ENCODE data around the gene RB1. TPM values are rescaled to one million over a fixed set of nuclear protein-coding genes. Genes with fewer than 3 reads are reported as not detected.

RB1 gene
- total and polyA plus RNA-seq, 2 donors (not counting 1 experiment from before 2014, with no cell fraction given) = 24.0 to 70.4 TPM

- CTCF ChIA-PET = interaction anchor here (1.6 to 2.5 kb wide), 2 partner anchors 16 to 224 kb away, joined by 4 to 9 read pairs; partner anchors contain the start of gene MED4
- H3K9me3 ChIP-seq (ENCODE audit: control extremely low read depth in 1 of 3, control insufficient read depth in 2 of 3, insufficient read depth in 1 of 3, low read length in 2 of 3) = peaks cover 4 to 64% (median 14%) of the 10 kb centered on the region in 3 donors
- peaks cover 93% of the 10 kb centered on the region for H4K20me1 ChIP-seq (ENCODE audit: control insufficient read depth, insufficient read depth, low read length, poor library complexity, severe bottlenecking)
- intact Hi-C loops (cut with micrococcal nuclease) = loop anchor here (2.0 kb wide), 2 partner anchors 14 to 54 kb away; no protein-coding TSS in a partner anchor
- peak overlapping the region; percentile 9 for H2AFZ ChIP-seq (ENCODE audit: insufficient read depth, low read depth, low read length, poor library complexity, severe bottlenecking)
- WGBS (ENCODE audit: insufficient coverage) = 59% methylated on average over 28 of the region's 28 CpGs
- no peak overlapping the region for H3K27ac Mint-ChIP-seq
- H3K36me3 ChIP-seq (replicated peaks in 1 of 2; ENCODE audit: control extremely low read depth in 1 of 2, control insufficient read depth in 1 of 2, extremely low read depth in 1 of 2, insufficient read depth in 2 of 2, low read length in 1 of 2) = peaks cover 1 to 35% of the 10 kb centered on the region in 2 experiments
- H3K9ac ChIP-seq (ENCODE audit: low read length) = peak overlapping the region; percentile 46
- DNase-seq = no peak
- H3K9me3 Mint-ChIP-seq (ENCODE audit: insufficient read depth) = peaks cover 6% of the 10 kb centered on the region
- peak overlapping the region in 4 of 5 experiments; percentile 25 to 47 (median 38) for H3K4me3 ChIP-seq (ENCODE audit: control extremely low read depth in 1 of 5, extremely low read depth in 1 of 5, insufficient read depth in 1 of 5, low read depth in 2 of 5, low read length in 4 of 5)
- POLR2A ChIA-PET = no interaction called here
- TF ChIP-seq CTCF (IDR thresholded peaks at IDR 0.05) (no peak), EZH2 (IDR thresholded peaks at IDR 0.05; ENCODE audit: borderline replicate concordance, insufficient read depth, low read depth, low read length, poor library complexity, severe bottlenecking) (no peak)
- no peaks in the 10 kb centered on the region for H3K27me3 Mint-ChIP-seq
- H3K27ac ChIP-seq (ENCODE audit: low read length in 2 of 2) = no peak overlapping the region
- peaks cover 97% of the 10 kb centered on the region for H3K79me2 ChIP-seq (ENCODE audit: control insufficient read depth, insufficient read depth, low read length)
- H3K27me3 ChIP-seq (replicated peaks in 1 of 4; ENCODE audit: control extremely low read depth in 1 of 4, control insufficient read depth in 3 of 4, insufficient read depth in 4 of 4, low read length in 3 of 4) = no peaks in the 10 kb centered on the region
- peaks cover 3 to 35% of the 10 kb centered on the region in 2 donors for H3K4me1 ChIP-seq (ENCODE audit: control insufficient read depth in 2 of 2, insufficient read depth in 2 of 2, low read length in 2 of 2)
- H3K4me1 Mint-ChIP-seq = peaks cover 46% of the 10 kb centered on the region
- H3K4me3 Mint-ChIP-seq = peak overlapping the region; percentile 81
- ATAC-seq (ENCODE audit: low read depth) = no peak
- peak overlapping the region; percentile 74 for H3K4me2 ChIP-seq (replicated peaks; ENCODE audit: low read depth, low read length, poor library complexity, severe bottlenecking)
These were observed 14.8 kb downstream of the RB1 start for GRCh38 chr13:48318377-48318811.

- Histone ChIP-seq H3K4me1 (ENCODE audit: control insufficient read depth in 2 of 2, insufficient read depth in 2 of 2, low read length in 2 of 2) (peaks cover 3 to 35% of the 10 kb centered on the region in 2 donors), H3K27ac (ENCODE audit: low read length in 2 of 2) (no peak overlapping the region), H2AFZ (ENCODE audit: insufficient read depth, low read depth, low read length, poor library complexity, severe bottlenecking) (peak overlapping the region; percentile 9), H3K27me3 (replicated peaks in 1 of 4; ENCODE audit: control extremely low read depth in 1 of 4, control insufficient read depth in 3 of 4, insufficient read depth in 4 of 4, low read length in 3 of 4) (no peaks in the 10 kb centered on the region), H4K20me1 (ENCODE audit: control insufficient read depth, insufficient read depth, low read length, poor library complexity, severe bottlenecking) (peaks cover 92% of the 10 kb centered on the region), H3K9ac (ENCODE audit: low read length) (peak overlapping the region; percentile 46), H3K79me2 (ENCODE audit: control insufficient read depth, insufficient read depth, low read length) (peaks cover 97% of the 10 kb centered on the region), H3K4me3 (ENCODE audit: control extremely low read depth in 1 of 5, extremely low read depth in 1 of 5, insufficient read depth in 1 of 5, low read depth in 2 of 5, low read length in 4 of 5) (peak overlapping the region in 4 of 5 experiments; percentile 25 to 47 (median 38)), H3K4me2 (replicated peaks; ENCODE audit: low read depth, low read length, poor library complexity, severe bottlenecking) (peak overlapping the region; percentile 74), H3K9me3 (ENCODE audit: control extremely low read depth in 1 of 3, control insufficient read depth in 2 of 3, insufficient read depth in 1 of 3, low read length in 2 of 3) (peaks cover 4 to 59% (median 14%) of the 10 kb centered on the region in 3 donors), H3K36me3 (replicated peaks in 1 of 2; ENCODE audit: control extremely low read depth in 1 of 2, control insufficient read depth in 1 of 2, extremely low read depth in 1 of 2, insufficient read depth in 2 of 2, low read length in 1 of 2) (peaks cover 1 to 35% of the 10 kb centered on the region in 2 experiments)
- CTCF ChIA-PET = interaction anchor here (1.6 to 2.5 kb wide), 2 partner anchors 15 to 225 kb away, joined by 4 to 9 read pairs; partner anchors contain the start of gene MED4
- 50% methylated on average over 47 of the region's 47 CpGs for WGBS (ENCODE audit: insufficient coverage)
- Mint-ChIP-seq H3K27me3 (no peaks in the 10 kb centered on the region), H3K27ac (peak overlapping the region; percentile 2), H3K4me3 (peak overlapping the region; percentile 81), H3K9me3 (ENCODE audit: insufficient read depth) (peaks cover 6% of the 10 kb centered on the region), H3K4me1 (peaks cover 44% of the 10 kb centered on the region)
- TF ChIP-seq CTCF (IDR thresholded peaks at IDR 0.05) (no peak), EZH2 (IDR thresholded peaks at IDR 0.05; ENCODE audit: borderline replicate concordance, insufficient read depth, low read depth, low read length, poor library complexity, severe bottlenecking) (no peak)
- intact Hi-C loops (cut with micrococcal nuclease) = loop anchor here (2.0 kb wide), 2 partner anchors 14 to 54 kb away; no protein-coding TSS in a partner anchor
- ATAC-seq (ENCODE audit: low read depth) (peak; percentile 19), DNase-seq (peak; percentile 48)
- POLR2A ChIA-PET = interaction anchor here (1.3 to 1.4 kb wide), 2 partner anchors 15 to 214 kb away, joined by 3 read pairs; partner anchors contain the start of gene RB1
These were observed 15.4 kb downstream of the RB1 start for GRCh38 chr13:48318821-48319511.

Data from B cell (primary cell).